ENCODE data around the gene PRKAG3.

- TF ChIP-seq CTCF (IDR thresholded peaks at IDR 0.05): no peak
- TF ChIP-seq POLR2AphosphoS5 (IDR thresholded peaks at IDR 0.05): no peak
Measured at GRCh38 chr2:218855305-218856166, 23.9 kb upstream of the PRKAG3 start.
